Ishikawa (cell line): ENCODE data around the gene MLLT10.

Source experiments
- CEBPB ChIP-seq: IDR thresholded peaks from 2 replicates; pipeline ENCODE4 v1.6.1; 2012
- TEAD4 ChIP-seq: IDR thresholded peaks from 2 replicates; pipeline ENCODE4 v1.6.1; 2012
- YY1 ChIP-seq: IDR thresholded peaks from 2 replicates; pipeline ENCODE4 v1.6.1; 2012; ENCODE audit warnings: low read depth

DNA sequence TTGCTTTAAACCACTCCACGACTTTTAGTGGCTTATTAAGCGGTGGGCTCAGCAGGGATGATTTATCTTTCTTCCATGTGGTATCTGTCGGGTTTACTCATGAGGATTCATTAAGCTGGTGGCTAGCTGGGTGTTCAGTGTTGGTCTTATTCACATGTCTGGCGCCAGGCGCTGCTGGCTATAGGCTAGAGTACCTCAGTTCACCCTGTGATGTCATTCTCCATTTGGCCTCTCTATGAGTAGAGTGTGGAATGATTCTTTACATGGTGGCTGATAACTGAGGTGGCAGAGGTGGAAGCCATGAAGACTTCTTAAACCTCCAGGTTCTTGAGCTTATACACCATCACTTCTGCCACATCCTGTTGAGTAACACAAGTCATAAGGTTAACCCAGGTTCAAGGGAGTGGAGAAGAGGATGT lies 115.4 kb downstream of the MLLT10 start:
- TF ChIP-seq CEBPB (no peak), TEAD4 (no peak), YY1 (no peak)
